HAP-1 (cell line): Measurements from ENCODE around the gene ELMO3.

Source experiments
- DNase-seq, 2 experiments: peaks; one replicate each; pipeline ENCODE4 v3.0.0-alpha.2; 2016 to 2020; ENCODE audit warnings: low spot score in 2 of 2
- H3K27me3 ChIP-seq: fragments of 250-450 bp; sonication (Bioruptor Pico); 2 replicates; pipeline ENCODE4 v1.5.1; 2020; ENCODE audit warnings: low read depth, mild to moderate bottlenecking, moderate library complexity
- H3K36me3 ChIP-seq: fragments of 250-450 bp; sonication (Bioruptor Pico); replicated peaks from 2 replicates; pipeline ENCODE4 v1.5.1; 2020; ENCODE audit warnings: mild to moderate bottlenecking
- H3K4me1 ChIP-seq: fragments of 250-450 bp; sonication (Bioruptor Pico); 2 replicates; pipeline ENCODE4 v1.5.1; 2020; ENCODE audit warnings: mild to moderate bottlenecking
- H3K4me3 ChIP-seq: fragments of 250-450 bp; sonication (Bioruptor Pico); 2 replicates; pipeline ENCODE4 v1.5.1; 2020; ENCODE audit warnings: mild to moderate bottlenecking, moderate library complexity
- H3K9me3 ChIP-seq: fragments of 250-450 bp; sonication (Bioruptor Pico); 2 replicates; pipeline ENCODE4 v1.5.1; 2020; ENCODE audit warnings: mild to moderate bottlenecking, moderate library complexity
- in situ Hi-C: fragments of 300-500 bp; cut with MboI; formaldehyde crosslinking; loops from 3 replicates; pipeline ENCODE4 v1.14.3; 2020; ENCODE audit warnings: low sequenced_read_pairs, inconsistent platforms, mixed read lengths

Gene ELMO3

DNA sequence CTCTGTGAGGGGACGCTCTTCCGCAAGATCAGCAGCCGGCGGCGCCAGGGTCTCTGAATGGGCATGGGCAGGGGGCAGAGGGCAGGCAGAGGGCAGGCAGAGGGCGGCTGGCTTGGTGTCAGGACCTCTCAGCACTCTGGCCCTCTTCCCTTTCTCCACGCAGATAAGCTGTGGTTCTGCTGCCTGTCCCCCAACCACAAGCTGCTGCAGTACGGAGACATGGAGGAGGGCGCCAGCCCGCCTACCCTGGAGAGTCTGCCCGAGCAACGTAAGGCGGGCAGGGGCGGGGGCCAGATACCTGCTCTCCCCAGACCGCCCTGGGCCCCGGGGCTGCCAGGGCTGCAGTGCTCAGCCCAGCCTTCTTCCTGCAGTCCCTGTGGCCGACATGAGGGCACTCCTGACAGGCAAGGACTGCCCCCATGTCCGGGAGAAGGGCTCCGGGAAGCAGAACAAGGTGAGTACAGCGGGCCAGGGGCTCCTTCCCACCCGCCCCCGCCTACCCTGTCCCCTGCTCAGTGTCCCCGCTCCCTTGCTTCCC is 4.1 kb downstream of the ELMO3 start:
- no peak for DNase-seq
- no peaks in the 10 kb centered on the region for H3K27me3 ChIP-seq
- no peak overlapping the region for H3K4me3 ChIP-seq
- peaks cover 40% of the 10 kb centered on the region for H3K36me3 ChIP-seq
- no peaks in the 10 kb centered on the region for H3K9me3 ChIP-seq
- in situ Hi-C loops, result no loop called here
- H3K4me1 ChIP-seq, result no peaks in the 10 kb centered on the region

DNA sequence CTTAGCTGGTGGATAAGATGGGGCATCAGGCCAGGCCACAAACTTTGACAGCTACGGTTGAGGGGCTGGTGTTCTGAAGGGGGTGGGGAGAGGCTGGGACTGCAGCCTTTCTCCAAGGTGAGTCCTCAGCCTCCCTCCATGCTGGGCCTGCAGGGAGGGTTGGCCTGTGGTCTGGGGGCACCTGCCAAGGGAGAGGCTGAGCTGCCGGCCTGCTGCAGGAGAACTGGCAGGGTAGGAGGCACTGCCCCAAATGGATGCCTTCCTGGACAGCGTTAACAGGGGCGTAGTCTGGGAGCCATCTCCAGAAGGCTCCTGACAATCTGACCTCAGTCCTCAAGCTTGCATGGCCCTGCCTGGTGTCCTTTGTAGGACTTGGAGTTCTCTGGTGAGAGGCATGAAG is 5.1 kb downstream of the ELMO3 start:
- H3K27me3 ChIP-seq, result no peaks in the 10 kb centered on the region
- no peaks in the 10 kb centered on the region for H3K9me3 ChIP-seq
- no peak for DNase-seq
- H3K36me3 ChIP-seq, result peaks cover 31% of the 10 kb centered on the region
- no peak overlapping the region for H3K4me3 ChIP-seq
- in situ Hi-C loops, result no loop called here
- no peaks in the 10 kb centered on the region for H3K4me1 ChIP-seq

DNA sequence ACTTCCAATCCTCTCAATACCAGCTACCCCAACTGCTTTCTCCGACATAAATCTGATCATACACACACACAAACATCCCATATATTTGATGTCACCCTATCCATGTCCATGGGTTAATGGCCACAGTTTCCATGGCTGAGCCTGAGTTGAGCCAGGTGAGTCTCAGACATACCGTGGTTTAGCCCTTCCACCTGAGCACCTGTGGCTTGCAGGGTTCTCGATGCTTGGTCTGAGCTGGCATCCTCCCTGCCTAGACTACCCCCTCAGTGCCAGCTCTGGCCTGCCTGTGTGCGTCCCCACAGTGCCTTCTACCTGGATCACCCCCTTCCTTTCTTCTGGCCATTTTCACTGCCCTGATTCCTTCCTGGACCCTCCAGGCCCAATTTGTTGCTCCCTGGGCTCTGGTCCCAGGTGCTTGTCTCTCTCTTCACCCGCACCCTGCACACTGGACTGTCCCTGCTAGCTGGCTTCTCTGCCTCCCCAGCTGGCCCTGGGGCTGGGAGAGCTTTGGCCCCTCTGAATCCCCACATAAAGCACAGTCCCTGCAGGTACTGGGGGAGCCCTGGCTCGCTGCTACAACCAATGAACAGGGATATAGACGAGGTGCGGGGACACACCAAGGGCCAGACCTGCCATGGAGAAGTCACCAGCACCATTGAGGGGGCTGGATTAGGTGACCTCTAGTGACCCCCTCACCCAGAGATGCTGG is 7.4 kb downstream of the ELMO3 start:
- Histone ChIP-seq H3K27me3 (no peaks in the 10 kb centered on the region), H3K4me3 (no peak overlapping the region), H3K9me3 (no peaks in the 10 kb centered on the region), H3K4me1 (no peaks in the 10 kb centered on the region), H3K36me3 (peaks cover 23% of the 10 kb centered on the region)
- in situ Hi-C loops, result no loop called here
- no peak for DNase-seq

DNA sequence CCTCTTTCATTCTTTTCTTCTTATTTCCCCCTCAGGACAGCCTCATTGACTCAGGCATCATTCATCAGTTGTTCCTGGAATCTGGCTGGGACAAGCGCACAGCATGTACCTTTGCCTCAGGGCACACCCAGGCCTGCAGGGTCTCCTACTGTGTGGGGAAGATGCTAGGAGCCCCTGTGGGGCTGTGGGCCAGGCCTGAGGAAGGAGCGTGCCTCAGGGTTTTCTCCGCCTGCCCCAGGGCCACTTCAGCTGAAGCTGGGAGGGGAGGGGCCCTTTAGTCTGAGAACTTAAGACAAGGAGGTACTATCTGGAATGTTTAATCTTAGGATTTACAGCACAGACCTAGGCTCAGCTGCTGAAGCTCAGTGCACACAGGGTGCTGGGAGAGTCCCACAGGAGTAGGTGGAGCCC is 7.9 kb downstream of the ELMO3 start:
- Histone ChIP-seq H3K4me3 (no peak overlapping the region), H3K9me3 (no peaks in the 10 kb centered on the region), H3K27me3 (no peaks in the 10 kb centered on the region), H3K36me3 (peaks cover 17% of the 10 kb centered on the region), H3K4me1 (no peaks in the 10 kb centered on the region)
- in situ Hi-C loops, result no loop called here
- no peak for DNase-seq

GRCh38 chr16:67207249-67208091 is 8.5 kb downstream of the ELMO3 start:
- H3K36me3 ChIP-seq, result peaks cover 11% of the 10 kb centered on the region
- no peaks in the 10 kb centered on the region for H3K9me3 ChIP-seq
- no peak for DNase-seq
- in situ Hi-C loops, result no loop called here
- H3K27me3 ChIP-seq, result no peaks in the 10 kb centered on the region
- no peak overlapping the region for H3K4me3 ChIP-seq
- no peaks in the 10 kb centered on the region for H3K4me1 ChIP-seq

DNA sequence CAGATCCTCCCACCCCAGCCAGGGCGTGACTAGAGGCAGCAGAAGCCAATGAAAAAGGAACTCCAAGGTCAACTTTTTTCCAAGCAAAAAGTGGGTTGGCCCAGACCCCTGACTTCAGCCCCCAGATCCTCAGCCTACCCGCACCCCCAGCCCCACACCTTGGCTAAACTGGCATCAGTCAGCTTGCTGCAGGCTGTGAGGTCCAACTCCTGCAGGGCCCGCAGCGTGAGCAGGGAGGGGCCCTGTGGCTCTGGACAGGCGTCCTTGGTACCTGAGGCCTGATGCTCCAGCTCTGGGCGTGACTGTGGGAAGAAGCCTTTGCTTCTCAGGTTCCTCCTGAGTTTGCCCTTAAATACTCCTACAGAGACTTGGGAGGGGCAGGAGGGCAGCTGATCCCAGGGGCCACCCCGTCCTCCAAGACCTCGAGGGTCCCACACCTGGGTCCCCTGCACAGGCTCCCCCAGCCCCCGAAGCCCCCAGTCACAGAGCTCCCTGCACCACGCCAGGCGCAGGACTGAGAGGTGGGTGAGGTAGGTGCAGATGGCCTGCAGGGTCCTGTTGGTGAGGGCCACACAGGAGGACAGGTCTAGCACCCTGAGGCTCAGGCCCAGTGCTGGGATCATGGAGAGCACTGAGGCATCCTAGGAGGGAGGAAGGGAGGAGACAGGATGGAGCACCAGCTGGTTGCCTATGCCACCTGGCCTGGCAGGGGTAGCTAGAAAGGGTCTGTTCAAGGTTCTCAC is 9.4 kb downstream of the ELMO3 start:
- H3K27me3 ChIP-seq, result no peaks in the 10 kb centered on the region

GRCh38 chr16:67209565-67209964 is 10.6 kb downstream of the ELMO3 start:
- H3K9me3 ChIP-seq, result no peaks in the 10 kb centered on the region
- no peak overlapping the region for H3K4me3 ChIP-seq
- no peaks in the 10 kb centered on the region for H3K27me3 ChIP-seq
- H3K36me3 ChIP-seq, result no peaks in the 10 kb centered on the region; the same call in 1 of the 2 replicates
- DNase-seq, result no peak
- in situ Hi-C loops, result no loop called here
- H3K4me1 ChIP-seq, result no peaks in the 10 kb centered on the region

More for the DNA sequence above, 9.4 kb downstream of the ELMO3 start:
- in situ Hi-C loops, result no loop called here
- H3K36me3 ChIP-seq, result peaks cover 6% of the 10 kb centered on the region; the same call in 1 of the 2 replicates
- no peaks in the 10 kb centered on the region for H3K9me3 ChIP-seq
- no peaks in the 10 kb centered on the region for H3K4me1 ChIP-seq
- no peak overlapping the region for H3K4me3 ChIP-seq
- no peak for DNase-seq

GRCh38 chr16:67210069-67210937 is 11.4 kb downstream of the ELMO3 start:
- in situ Hi-C loops, result no loop called here
- H3K4me1 ChIP-seq, result no peaks in the 10 kb centered on the region
- no peaks in the 10 kb centered on the region for H3K9me3 ChIP-seq
- no peaks in the 10 kb centered on the region for H3K27me3 ChIP-seq
- no peak overlapping the region for H3K4me3 ChIP-seq
- H3K36me3 ChIP-seq, result no peaks in the 10 kb centered on the region; the same call in 1 of the 2 replicates
- no peak for DNase-seq

DNA sequence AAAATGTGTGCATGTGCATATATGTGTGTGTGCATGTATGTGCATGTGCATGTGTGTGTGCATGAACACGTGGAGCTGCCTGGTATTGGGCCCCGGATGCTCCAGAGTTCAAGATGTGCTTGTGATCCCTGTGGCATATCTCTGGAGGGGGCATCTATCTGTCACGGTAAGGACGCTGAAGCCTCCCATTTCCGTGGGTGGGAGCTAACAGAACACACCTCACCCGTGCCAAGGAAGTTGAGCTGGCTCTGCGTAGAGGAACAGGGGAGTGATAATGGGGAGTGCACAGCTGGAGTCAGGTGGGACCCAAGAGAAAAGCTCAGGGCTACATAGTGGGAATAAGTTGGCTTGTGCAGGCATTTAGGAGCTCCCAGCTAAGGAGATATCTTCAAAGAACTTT is 12.7 kb downstream of the ELMO3 start:
- no peak for DNase-seq
- H3K36me3 ChIP-seq, result no peaks in the 10 kb centered on the region; the same call in 1 of the 2 replicates
- no peaks in the 10 kb centered on the region for H3K4me1 ChIP-seq
- no peak overlapping the region for H3K4me3 ChIP-seq
- in situ Hi-C loops, result no loop called here
- no peaks in the 10 kb centered on the region for H3K27me3 ChIP-seq
- H3K9me3 ChIP-seq, result no peaks in the 10 kb centered on the region

GRCh38 chr16:67212766-67213165 is 13.8 kb downstream of the ELMO3 start:
- in situ Hi-C loops, result no loop called here
- H3K27me3 ChIP-seq, result no peaks in the 10 kb centered on the region
- no peaks in the 10 kb centered on the region for H3K36me3 ChIP-seq
- no peaks in the 10 kb centered on the region for H3K9me3 ChIP-seq
- no peak overlapping the region for H3K4me3 ChIP-seq
- no peak for DNase-seq
- no peaks in the 10 kb centered on the region for H3K4me1 ChIP-seq

GRCh38 chr16:67213197-67214019 is 14.5 kb downstream of the ELMO3 start:
- no peak for DNase-seq
- in situ Hi-C loops, result no loop called here
- no peaks in the 10 kb centered on the region for H3K36me3 ChIP-seq

GRCh38 chr16:67215706-67216105 is 16.8 kb downstream of the ELMO3 start:
- Histone ChIP-seq H3K4me3 (no peak overlapping the region), H3K9me3 (no peaks in the 10 kb centered on the region; the same call in 1 of the 2 replicates), H3K27me3 (no peaks in the 10 kb centered on the region), H3K36me3 (no peaks in the 10 kb centered on the region), H3K4me1 (no peaks in the 10 kb centered on the region)
- in situ Hi-C loops, result no loop called here
- no peak for DNase-seq

More at GRCh38 chr16:67213197-67214019, 14.5 kb downstream of the ELMO3 start:
- Histone ChIP-seq H3K4me1 (no peaks in the 10 kb centered on the region), H3K27me3 (no peaks in the 10 kb centered on the region), H3K4me3 (no peak overlapping the region), H3K9me3 (no peaks in the 10 kb centered on the region)
